ENCODE data around the gene CLEC11A. TPM values are rescaled to one million over a fixed set of nuclear protein-coding genes. Genes with fewer than 3 reads are reported as not detected.
A peak's percentile ranks its signal among the peaks of the same experiment; 100 is the strongest.
"Not testable (repeated sequence)": the region's sequence is repeated elsewhere in the genome, so short reads cannot be mapped to it uniquely, and the experiment has no call there.

Gene CLEC11A
- total RNA-seq, 6 donors from 2014 or later, result 3.9 to 19.6 (median 15.9) TPM

DNA sequence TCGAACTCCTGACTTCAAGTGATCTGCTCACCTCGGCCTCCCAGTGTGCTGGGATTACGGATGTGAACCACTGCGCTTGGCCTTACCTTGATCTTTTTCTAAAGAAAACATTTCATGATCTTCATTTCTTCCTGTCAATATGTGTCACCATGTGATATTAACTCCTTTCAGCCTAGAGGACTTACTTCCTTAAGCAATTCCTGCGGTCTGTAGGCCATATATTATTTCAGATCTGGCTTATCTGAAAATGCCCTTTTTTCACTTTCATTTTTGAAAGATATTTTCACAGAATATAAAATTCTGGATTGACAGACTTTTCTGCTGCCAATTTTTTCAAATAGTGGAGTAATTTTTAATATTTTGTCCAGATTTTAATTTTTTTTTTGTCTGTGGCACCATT, 45.1 kb downstream of the CLEC11A start:
- DNase-seq (no peak), ATAC-seq (ENCODE audit: low FRiP score in 2 of 2) (no peak)
- no peak overlapping the region for H3K27ac ChIP-seq
- TF ChIP-seq POLR2AphosphoS5 (IDR thresholded peaks at IDR 0.05) (no peak), EP300 (IDR thresholded peaks at IDR 0.05) (no peak), POLR2A (IDR thresholded peaks at IDR 0.05) (no peak)
- TF ChIP-seq, protein P1, sequence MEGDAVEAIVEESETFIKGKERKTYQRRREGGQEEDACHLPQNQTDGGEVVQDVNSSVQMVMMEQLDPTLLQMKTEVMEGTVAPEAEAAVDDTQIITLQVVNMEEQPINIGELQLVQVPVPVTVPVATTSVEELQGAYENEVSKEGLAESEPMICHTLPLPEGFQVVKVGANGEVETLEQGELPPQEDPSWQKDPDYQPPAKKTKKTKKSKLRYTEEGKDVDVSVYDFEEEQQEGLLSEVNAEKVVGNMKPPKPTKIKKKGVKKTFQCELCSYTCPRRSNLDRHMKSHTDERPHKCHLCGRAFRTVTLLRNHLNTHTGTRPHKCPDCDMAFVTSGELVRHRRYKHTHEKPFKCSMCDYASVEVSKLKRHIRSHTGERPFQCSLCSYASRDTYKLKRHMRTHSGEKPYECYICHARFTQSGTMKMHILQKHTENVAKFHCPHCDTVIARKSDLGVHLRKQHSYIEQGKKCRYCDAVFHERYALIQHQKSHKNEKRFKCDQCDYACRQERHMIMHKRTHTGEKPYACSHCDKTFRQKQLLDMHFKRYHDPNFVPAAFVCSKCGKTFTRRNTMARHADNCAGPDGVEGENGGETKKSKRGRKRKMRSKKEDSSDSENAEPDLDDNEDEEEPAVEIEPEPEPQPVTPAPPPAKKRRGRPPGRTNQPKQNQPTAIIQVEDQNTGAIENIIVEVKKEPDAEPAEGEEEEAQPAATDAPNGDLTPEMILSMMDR (IDR thresholded peaks at IDR 0.05), result no peak
- no peaks in the 10 kb centered on the region for H3K27me3 ChIP-seq
- no peak overlapping the region for H3K4me3 ChIP-seq
- no peaks in the 10 kb centered on the region for H3K4me1 ChIP-seq
- no peaks in the 10 kb centered on the region for H3K36me3 ChIP-seq
- WGBS, 2 donors, result 51 to 58% methylated on average over 5 of the region's 5 CpGs
- peaks cover 0 to 3% (median 0%) of the 10 kb centered on the region in 4 donors for H3K9me3 ChIP-seq

DNA sequence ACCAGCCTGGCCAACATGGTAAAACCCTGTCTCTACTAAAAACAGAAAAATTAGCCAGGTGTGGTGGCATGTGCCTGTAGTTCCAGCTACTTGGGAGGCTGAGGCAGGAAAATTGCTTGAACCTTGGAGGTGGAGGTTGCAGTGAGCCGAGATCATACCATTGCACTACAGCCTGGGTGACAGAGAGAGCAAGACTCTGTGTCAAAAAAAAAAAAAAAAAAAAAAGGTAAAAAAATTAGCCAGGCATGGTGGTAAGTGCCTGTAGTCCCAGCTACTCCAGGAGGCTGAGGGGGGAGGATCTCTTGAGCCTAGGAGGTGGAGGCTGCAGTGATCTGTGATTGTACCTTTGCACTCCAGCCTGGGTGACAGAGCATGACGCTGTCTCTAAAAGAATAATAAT, 47.0 kb downstream of the CLEC11A start, which contains the start of gene GPR32:
Gene GPR32, plus strand, starts transcription at position 301 of the 400 bp plus-strand sequence. CDS start 137 bp downstream, outside the sequence.
- H3K36me3 ChIP-seq, H3K27ac ChIP-seq: not testable (repeated sequence)
- WGBS, 2 donors, result 75 to 91% methylated on average over 2 of the region's 2 CpGs

DNA sequence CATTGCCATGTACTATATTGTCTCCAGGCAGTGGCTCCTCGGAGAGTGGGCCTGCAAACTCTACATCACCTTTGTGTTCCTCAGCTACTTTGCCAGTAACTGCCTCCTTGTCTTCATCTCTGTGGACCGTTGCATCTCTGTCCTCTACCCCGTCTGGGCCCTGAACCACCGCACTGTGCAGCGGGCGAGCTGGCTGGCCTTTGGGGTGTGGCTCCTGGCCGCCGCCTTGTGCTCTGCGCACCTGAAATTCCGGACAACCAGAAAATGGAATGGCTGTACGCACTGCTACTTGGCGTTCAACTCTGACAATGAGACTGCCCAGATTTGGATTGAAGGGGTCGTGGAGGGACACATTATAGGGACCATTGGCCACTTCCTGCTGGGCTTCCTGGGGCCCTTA, 47.7 kb downstream of the CLEC11A start:
- no peak for TF ChIP-seq EP300 (IDR thresholded peaks at IDR 0.05)
- no peak for TF ChIP-seq POLR2AphosphoS5 (IDR thresholded peaks at IDR 0.05)
- TF ChIP-seq, protein P1 (IDR thresholded peaks at IDR 0.05), result no peak
- TF ChIP-seq POLR2A (IDR thresholded peaks at IDR 0.05), result no peak
- Histone ChIP-seq H3K9me3 (peaks cover 0 to 3% (median 0%) of the 10 kb centered on the region in 4 donors), H3K36me3 (no peaks in the 10 kb centered on the region), H3K4me3 (no peak overlapping the region), H3K27me3 (no peaks in the 10 kb centered on the region), H3K27ac (no peak overlapping the region), H3K4me1 (no peaks in the 10 kb centered on the region)
- ATAC-seq (ENCODE audit: low FRiP score in 2 of 2), result peak in 1 of 2 donors; percentile 51
- 81 to 84% methylated on average over 12 to 13 of the region's 13 CpGs for WGBS, 2 donors
- no peak for DNase-seq

More for the DNA sequence above, 47.0 kb downstream of the CLEC11A start, which contains the start of gene GPR32:
- DNase-seq; ATAC-seq (ENCODE audit: low FRiP score in 2 of 2); H3K4me1 ChIP-seq; H3K9me3 ChIP-seq; H3K4me3 ChIP-seq; H3K27me3 ChIP-seq: not testable (repeated sequence)

DNA sequence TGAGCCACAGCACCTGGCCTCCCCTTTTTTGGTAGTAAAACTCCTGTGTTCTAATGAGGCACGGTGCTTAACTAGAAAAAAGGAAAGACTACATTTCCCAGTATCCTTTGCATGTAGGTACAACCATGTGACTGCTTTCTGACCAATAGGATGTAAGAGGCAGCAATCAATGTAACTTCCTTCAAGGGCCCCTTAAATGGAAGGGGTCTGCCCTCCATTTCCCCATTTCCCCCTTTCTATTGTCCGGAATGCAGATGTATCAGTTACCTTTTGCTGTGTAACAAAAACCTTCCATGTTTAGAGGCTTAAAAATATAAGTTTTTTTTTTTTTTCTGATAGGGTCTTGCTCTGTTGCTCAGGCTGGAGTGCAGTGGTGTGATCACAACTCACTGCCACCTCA, 49.3 kb downstream of the CLEC11A start:
- no peak overlapping the region for H3K27ac ChIP-seq
- ATAC-seq (ENCODE audit: low FRiP score in 2 of 2) (no peak), DNase-seq (no peak)
- H3K27me3 ChIP-seq, result peaks cover 0 to 4% (median 1%) of the 10 kb centered on the region in 4 donors
- no peak overlapping the region for H3K4me3 ChIP-seq
- H3K9me3 ChIP-seq, result peaks cover 0 to 9% (median 4%) of the 10 kb centered on the region in 4 donors
- TF ChIP-seq, protein P1 (IDR thresholded peaks at IDR 0.05), result no peak
- TF ChIP-seq POLR2A (IDR thresholded peaks at IDR 0.05), result no peak
- TF ChIP-seq POLR2AphosphoS5 (IDR thresholded peaks at IDR 0.05), result no peak
- TF ChIP-seq EP300 (IDR thresholded peaks at IDR 0.05), result no peak
- H3K4me1 ChIP-seq, result no peaks in the 10 kb centered on the region
- no peaks in the 10 kb centered on the region for H3K36me3 ChIP-seq
- 33 to 40% methylated on average over 2 of the region's 2 CpGs for whole genome bisulfite sequencing, 2 donors

DNA sequence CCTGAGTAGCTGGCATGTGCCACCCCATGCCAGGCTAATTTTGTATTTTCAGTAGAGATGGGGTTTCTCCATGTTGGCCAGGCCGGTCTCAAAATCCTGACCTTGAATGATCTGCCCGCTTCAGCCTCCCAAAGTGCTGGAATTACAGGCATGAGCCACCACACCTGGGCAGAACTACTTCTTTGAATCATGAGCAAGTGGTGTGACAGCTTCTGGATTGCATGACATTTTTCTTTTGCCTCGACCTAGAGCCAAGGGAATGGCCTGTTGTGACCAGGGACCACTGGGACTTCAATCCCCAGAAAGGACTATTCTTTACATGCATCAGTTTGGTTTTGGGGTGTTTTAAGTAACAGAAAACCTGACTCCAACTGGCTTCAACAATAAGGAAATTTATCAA, 49.7 kb downstream of the CLEC11A start:
- H3K4me1 ChIP-seq; H3K9me3 ChIP-seq; H3K27me3 ChIP-seq; H3K36me3 ChIP-seq; DNase-seq; H3K27ac ChIP-seq; ATAC-seq (ENCODE audit: low FRiP score in 2 of 2); H3K4me3 ChIP-seq: not testable (repeated sequence)
- 65 to 84% methylated on average over 2 to 3 of the region's 3 CpGs for WGBS, 2 donors

DNA sequence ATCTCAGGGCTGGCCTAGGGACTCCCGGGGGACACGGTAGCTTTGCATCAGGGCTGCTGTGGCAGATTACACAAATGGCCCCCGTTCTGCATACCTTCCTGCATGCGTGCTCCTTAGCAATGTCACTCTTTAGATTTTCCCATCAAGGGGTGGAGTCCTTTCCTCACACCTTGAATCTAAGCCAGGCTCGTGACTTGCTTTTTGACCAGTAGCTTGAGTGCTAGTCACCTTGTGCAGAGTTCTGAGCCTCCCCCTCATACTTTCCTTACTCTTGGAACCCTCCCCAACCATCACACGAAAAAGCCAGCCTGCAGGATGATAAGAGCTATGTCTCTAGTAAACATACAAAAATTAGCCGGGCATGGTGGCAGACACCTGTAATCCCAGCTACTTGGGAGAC, 50.3 kb downstream of the CLEC11A start:
- H3K4me1 ChIP-seq; DNase-seq; ATAC-seq (ENCODE audit: low FRiP score in 2 of 2); H3K4me3 ChIP-seq; H3K9me3 ChIP-seq; H3K27ac ChIP-seq; H3K36me3 ChIP-seq: not testable (repeated sequence)
- H3K27me3 ChIP-seq, result peaks cover 0 to 12% (median 6%) of the 10 kb centered on the region in 4 donors
- WGBS, 2 donors, result 52 to 71% methylated on average over 5 to 7 of the region's 7 CpGs

Other genes with a start within 250 kb of the CLEC11A start
- 100 to 1,000 TPM in 4 of 6 donors, 10 to 100 TPM in 2; 83.8 to 155 (median 121) TPM for gene EMC10, start 246.9 kb upstream of the CLEC11A start, total RNA-seq
- 10 to 100 TPM in 1 of 6 donors, 1 to 10 TPM in 4, not detected in 1; 2.4 to 10.1 (median 3.0) TPM for gene GARIN5A, start 246.5 kb upstream of the CLEC11A start, total RNA-seq
- 10 to 100 TPM; 22.6 to 59.2 (median 40.1) TPM for gene JOSD2, start 212.2 kb upstream of the CLEC11A start, total RNA-seq
- not detected for gene ASPDH, start 209.5 kb upstream of the CLEC11A start, total RNA-seq
- 1 to 10 TPM in 4 of 6 donors, under 1 TPM in 2; 0.69 to 5.1 (median 1.7) TPM for gene LRRC4B, start 154.9 kb upstream of the CLEC11A start, total RNA-seq
- 1 to 10 TPM in 3 of 6 donors, under 1 TPM in 2, not detected in 1; 0.67 to 3.6 (median 1.4) TPM for gene SYT3, start 83.5 kb upstream of the CLEC11A start, total RNA-seq
- gene C19orf81, start 73.9 kb upstream of the CLEC11A start, total RNA-seq, result 10 to 100 TPM in 1 of 6 donors, 1 to 10 TPM in 4, not detected in 1; 1.7 to 24.4 (median 3.1) TPM
- gene SHANK1, start 3.6 kb upstream of the CLEC11A start, total RNA-seq, result under 1 TPM in 2 of 6 donors, not detected in 4; 0.40 to 0.54 TPM
- not detected for gene GPR32, start 47.1 kb downstream of the CLEC11A start, total RNA-seq
- not detected for gene ACP4, start 67.1 kb downstream of the CLEC11A start, total RNA-seq
- gene KLK1, start 100.4 kb downstream of the CLEC11A start, total RNA-seq, result 1 to 10 TPM in 3 of 6 donors, not detected in 3; 1.3 to 3.3 (median 2.0) TPM
- gene KLK15, start 110.2 kb downstream of the CLEC11A start, total RNA-seq, result not detected
- gene KLK3, start 131.6 kb downstream of the CLEC11A start, total RNA-seq, result under 1 TPM in 1 of 6 donors, not detected in 5; 0.33 TPM
- gene KLK2, start 150.1 kb downstream of the CLEC11A start, total RNA-seq, result not detected
- gene KLK4, start 188.0 kb downstream of the CLEC11A start, total RNA-seq, result not detected
- under 1 TPM in 1 of 6 donors, not detected in 5; 0.74 TPM for gene KLK5, start 229.7 kb downstream of the CLEC11A start, total RNA-seq
- not detected for gene KLK6, start 246.2 kb downstream of the CLEC11A start, total RNA-seq

Measured in upper lobe of left lung (tissue), 6 donors.